A673 (cell line): ENCODE measurements around the gene PNPLA6.

Source experiments
- CTCF ChIP-seq: fragments of 300-800, 200-600 bp; sonication (generic); conservative IDR thresholded peaks from 2 replicates; pipeline ENCODE4 v1.5.1; 2017; ENCODE audit warnings: low read depth, mild to moderate bottlenecking, antibody characterized with exemption, low read length, moderate library complexity, mixed read lengths
- EZH2 ChIP-seq: fragments of 200-600 bp; sonication (generic); IDR thresholded peaks from 2 replicates; pipeline ENCODE4 v1.6.1; 2017; ENCODE audit warnings: borderline replicate concordance, low read depth, mild to moderate bottlenecking, mixed read lengths, antibody characterized with exemption, low read length; ENCODE audit not compliant: poor library complexity, severe bottlenecking

- TF ChIP-seq CTCF (no peak), EZH2 (no peak)
Measured at GRCh38 chr19:7610491-7611240, 75.1 kb downstream of the PNPLA6 start.
